ENCODE data around the gene SKI. TPM values are rescaled to one million over a fixed set of nuclear protein-coding genes. Genes with fewer than 3 reads are reported as not detected.

The SKI gene
- total RNA-seq, 3 donors from 2014 or later, result 22.1 to 33.8 (median 26.7) TPM

GRCh38 chr1:2345297-2346075 lies 117.4 kb downstream of the SKI start:
- no peaks in the 10 kb centered on the region for H3K9me3 ChIP-seq
- H3K27ac ChIP-seq, result no peak overlapping the region
- H3K27me3 ChIP-seq, result no peaks in the 10 kb centered on the region
- DNase-seq (ENCODE audit: low spot score in 2 of 2), result no peak
- no peak overlapping the region for H3K4me3 ChIP-seq
- no peak for TF ChIP-seq POLR2AphosphoS5 (IDR thresholded peaks at IDR 0.05)
- TF ChIP-seq POLR2A (IDR thresholded peaks at IDR 0.05), result no peak
- TF ChIP-seq CTCF (IDR thresholded peaks at IDR 0.05), result no peak
- intact Hi-C loops (cut with DNase I; ENCODE audit: low total_unique reads), result no loop called here
- no peaks in the 10 kb centered on the region for H3K4me1 ChIP-seq
- H3K36me3 ChIP-seq, result no peaks in the 10 kb centered on the region

- DNase-seq (ENCODE audit: low spot score in 2 of 2), result peak in 1 of 2 donors; percentile 36
- intact Hi-C loops (cut with DNase I; ENCODE audit: low total_unique reads), result no loop called here
Observed at GRCh38 chr1:2346691-2347408, 118.7 kb downstream of the SKI start.

GRCh38 chr1:2347409-2347785 lies 119.3 kb downstream of the SKI start:
- Histone ChIP-seq H3K27me3 (no peaks in the 10 kb centered on the region), H3K36me3 (no peaks in the 10 kb centered on the region), H3K9me3 (no peaks in the 10 kb centered on the region), H3K4me3 (no peak overlapping the region), H3K27ac (no peak overlapping the region), H3K4me1 (no peaks in the 10 kb centered on the region)
- DNase-seq (ENCODE audit: low spot score in 2 of 2), result peak in 1 of 2 donors; percentile 37
- intact Hi-C loops (cut with DNase I; ENCODE audit: low total_unique reads), result no loop called here
- TF ChIP-seq POLR2AphosphoS5 (IDR thresholded peaks at IDR 0.05), result no peak
- TF ChIP-seq CTCF (IDR thresholded peaks at IDR 0.05), result no peak
- TF ChIP-seq POLR2A (IDR thresholded peaks at IDR 0.05), result no peak

More at GRCh38 chr1:2346691-2347408, 118.7 kb downstream of the SKI start:
- no peaks in the 10 kb centered on the region for H3K36me3 ChIP-seq
- TF ChIP-seq POLR2AphosphoS5 (IDR thresholded peaks at IDR 0.05) (no peak), CTCF (IDR thresholded peaks at IDR 0.05) (no peak), POLR2A (IDR thresholded peaks at IDR 0.05) (no peak)
- H3K27ac ChIP-seq, result no peak overlapping the region
- H3K4me3 ChIP-seq, result no peak overlapping the region
- H3K4me1 ChIP-seq, result no peaks in the 10 kb centered on the region
- H3K9me3 ChIP-seq, result no peaks in the 10 kb centered on the region
- no peaks in the 10 kb centered on the region for H3K27me3 ChIP-seq

- Histone ChIP-seq H3K27ac (no peak overlapping the region), H3K4me1 (no peaks in the 10 kb centered on the region), H3K4me3 (no peak overlapping the region), H3K9me3 (no peaks in the 10 kb centered on the region), H3K27me3 (no peaks in the 10 kb centered on the region), H3K36me3 (no peaks in the 10 kb centered on the region)
- DNase-seq (ENCODE audit: low spot score in 2 of 2), result peak in 1 of 2 donors; percentile 37
- no peak for TF ChIP-seq POLR2A (IDR thresholded peaks at IDR 0.05)
- TF ChIP-seq CTCF (IDR thresholded peaks at IDR 0.05), result no peak
- TF ChIP-seq POLR2AphosphoS5 (IDR thresholded peaks at IDR 0.05), result no peak
- intact Hi-C loops (cut with DNase I; ENCODE audit: low total_unique reads), result no loop called here
Observed at GRCh38 chr1:2347896-2348295, 119.8 kb downstream of the SKI start.

All from breast epithelium (tissue), 4 donors.